Activated CD8-positive, alpha-beta memory T cell treated with anti-CD3 and anti-CD28 coated beads, Interleukin-2, amount 50 U/mL, for 48 hours (primary cell): ENCODE results near the gene PAMR1.

Experiments
- DNase-seq: peaks from one replicate; pipeline ENCODE4 v3.0.0-alpha.2; 2020

The PAMR1 gene

GRCh38 chr11:35433588-35433987, 91.8 kb downstream of the PAMR1 start:
- DNase-seq = no peak

DNA sequence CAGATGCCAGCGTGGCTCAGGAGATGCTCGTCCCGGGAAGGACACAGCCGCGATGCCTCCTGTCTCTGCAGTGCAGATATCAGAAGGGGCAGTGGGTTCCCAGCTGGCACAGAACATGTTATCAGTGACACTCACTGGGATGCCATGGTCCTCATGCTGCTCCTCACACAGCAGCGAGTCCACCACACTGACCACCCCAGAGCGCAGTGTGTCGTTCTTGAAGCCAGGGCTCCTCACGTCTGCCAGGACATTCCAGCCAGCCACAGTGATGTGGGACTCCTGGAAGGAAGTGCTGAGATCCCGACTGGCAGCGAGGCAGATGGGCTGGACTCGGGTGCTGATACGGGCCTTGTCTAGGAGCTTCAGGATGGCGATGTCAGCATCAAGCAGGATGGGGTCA, 93.0 kb downstream of the PAMR1 start:
- no peak for DNase-seq

GRCh38 chr11:35427071-35427470, 98.3 kb downstream of the PAMR1 start:
- no peak for DNase-seq

DNA sequence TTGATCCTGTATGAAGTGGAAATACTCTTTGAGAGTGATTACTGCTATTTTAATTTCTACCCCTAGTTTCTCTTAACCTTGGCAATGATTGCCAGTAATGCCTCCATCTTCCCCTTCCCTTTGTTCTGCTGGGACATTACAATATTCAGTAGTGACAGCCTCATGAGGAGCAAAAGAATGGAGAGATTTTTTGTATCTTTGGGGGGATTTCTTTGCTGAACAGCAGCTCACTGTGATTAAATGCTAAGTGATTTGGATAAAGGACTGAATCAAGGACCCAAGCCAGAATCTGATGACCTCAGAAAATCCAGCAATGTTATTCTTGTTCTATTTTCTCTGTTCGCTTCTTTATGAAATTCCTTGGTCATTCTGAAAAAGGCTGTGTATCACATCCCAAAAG, 99.1 kb downstream of the PAMR1 start:
- DNase-seq = no peak

- DNase-seq = no peak
Observed at GRCh38 chr11:35425603-35426212, 99.7 kb downstream of the PAMR1 start.

DNA sequence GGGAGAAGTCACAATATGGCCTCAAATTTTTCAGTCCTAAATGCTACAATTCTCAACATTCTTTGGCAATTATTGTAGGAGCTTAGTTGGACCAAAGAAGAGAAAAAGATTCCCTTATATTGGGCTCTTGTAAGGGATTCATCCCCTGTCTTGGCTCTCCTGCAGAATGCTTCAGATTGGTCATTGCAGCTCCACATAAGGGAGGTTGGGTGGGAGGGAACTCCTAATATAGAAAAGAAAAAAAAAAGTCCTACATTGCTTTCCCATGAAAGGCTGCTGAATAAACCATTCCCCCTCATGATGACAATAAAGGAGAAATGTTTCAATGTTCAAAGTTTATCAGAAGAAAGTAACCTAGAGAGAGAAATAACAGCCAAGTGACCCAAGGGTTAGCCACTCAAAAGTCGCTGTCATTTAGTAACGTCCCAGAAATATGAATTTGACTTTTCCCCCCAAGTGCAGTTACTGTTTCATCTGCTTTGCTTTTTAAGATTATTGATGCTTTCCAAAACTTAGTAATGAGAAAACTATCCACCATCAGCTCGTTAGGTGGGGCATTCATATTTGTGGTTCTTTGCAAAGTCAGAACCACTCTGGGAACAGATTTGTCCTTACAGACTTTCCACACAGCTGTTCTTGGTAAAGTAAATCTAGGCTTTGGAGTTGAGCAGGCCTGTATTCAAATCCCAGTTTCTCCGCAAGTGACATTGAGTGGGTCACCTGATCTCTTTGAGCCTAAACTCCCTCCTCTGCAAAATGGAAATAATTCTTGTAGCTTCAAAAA, 101.1 kb downstream of the PAMR1 start:
- no peak for DNase-seq

DNA sequence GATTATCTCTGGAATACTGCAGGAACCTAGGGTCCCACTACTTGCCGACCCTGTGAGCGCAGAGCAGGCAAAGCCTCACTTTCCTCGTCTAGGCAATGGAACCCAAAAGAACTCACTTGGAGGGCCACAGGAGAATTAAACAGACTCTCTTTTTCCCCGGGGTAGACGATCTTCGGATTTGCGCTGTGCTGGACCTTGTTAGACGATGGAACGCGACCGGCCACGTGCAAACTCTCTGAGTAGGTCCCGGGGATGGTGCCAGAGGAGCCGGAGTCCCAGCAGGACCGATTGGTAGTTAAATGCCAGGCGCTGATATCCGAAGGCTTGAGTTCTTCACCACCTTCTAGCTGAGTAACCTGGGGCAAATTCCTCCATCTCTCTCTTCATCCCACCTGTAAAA, 105.0 kb downstream of the PAMR1 start:
- DNase-seq = no peak

DNA sequence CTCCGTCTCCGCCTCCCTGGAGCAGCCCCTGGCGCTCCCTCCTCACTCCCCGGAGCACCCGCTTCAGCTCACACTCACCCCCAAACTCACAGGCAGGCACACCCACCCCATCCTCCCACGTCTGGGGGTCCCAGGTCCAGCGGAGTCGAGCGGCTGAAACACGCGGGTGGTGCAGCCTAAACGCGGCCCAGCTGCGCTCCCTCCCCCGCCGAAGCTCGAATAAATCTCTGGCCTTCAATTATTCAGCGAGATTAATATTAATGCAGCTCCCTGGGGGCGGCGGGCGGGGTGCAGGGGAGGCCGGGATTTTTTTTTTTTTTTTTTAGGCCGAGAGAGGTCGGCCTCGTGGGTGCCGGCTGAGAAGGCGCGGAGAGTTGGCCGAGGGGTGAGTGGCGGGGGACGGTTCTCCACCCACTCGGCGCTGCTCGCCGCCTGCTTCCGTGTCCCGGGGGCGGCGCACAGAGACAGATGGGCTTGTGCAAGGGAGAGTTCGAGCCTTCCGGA, 105.5 kb downstream of the PAMR1 start:
- DNase-seq = no peak

DNA sequence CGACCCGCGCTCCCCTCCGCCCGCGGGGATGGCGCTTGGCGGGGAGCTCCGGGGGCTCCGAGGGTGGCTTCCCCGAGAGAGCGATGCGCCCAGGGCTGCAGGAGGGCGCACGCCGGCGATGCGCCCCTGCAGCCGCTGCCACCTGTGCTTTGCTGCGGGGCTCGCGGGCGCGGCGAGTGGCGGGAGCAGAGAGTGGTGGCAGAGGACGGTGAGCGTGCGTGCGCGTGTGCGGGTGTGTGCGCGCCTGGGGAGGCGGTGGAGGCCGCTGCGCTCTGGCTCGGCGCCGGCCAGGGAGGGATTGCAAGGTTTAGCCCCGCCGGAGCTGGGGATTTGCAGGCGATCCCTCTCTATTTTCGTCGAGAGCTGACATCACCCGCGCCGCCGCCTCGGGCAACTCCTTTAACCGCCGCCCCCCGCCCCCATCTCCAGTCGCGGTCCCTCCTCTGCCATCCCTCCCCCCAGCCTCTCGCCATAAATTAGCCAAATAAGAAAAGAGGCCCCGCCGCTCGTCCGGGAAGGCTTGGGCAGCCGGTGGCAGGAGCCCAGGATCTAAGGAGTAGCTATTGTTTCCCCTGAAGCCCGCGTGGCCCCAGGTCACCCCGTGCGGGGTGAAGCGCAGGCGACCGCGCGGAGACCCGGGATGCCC, 106.1 kb downstream of the PAMR1 start, which contains the start of gene SLC1A2:
Gene SLC1A2, minus strand, starts transcription at position 375 of the 646 bp plus-strand sequence. CDS start 592 bp downstream, outside the sequence.
- peak; percentile 56 for DNase-seq

GRCh38 chr11:35418282-35419183, 106.9 kb downstream of the PAMR1 start:
- DNase-seq = peak; percentile 59

- DNase-seq = no peak
Observed at GRCh38 chr11:35415487-35415886, 109.9 kb downstream of the PAMR1 start.

- DNase-seq = no peak
Observed at GRCh38 chr11:35414776-35415175, 110.6 kb downstream of the PAMR1 start.

GRCh38 chr11:35414311-35414710, 111.1 kb downstream of the PAMR1 start:
- DNase-seq = no peak

DNA sequence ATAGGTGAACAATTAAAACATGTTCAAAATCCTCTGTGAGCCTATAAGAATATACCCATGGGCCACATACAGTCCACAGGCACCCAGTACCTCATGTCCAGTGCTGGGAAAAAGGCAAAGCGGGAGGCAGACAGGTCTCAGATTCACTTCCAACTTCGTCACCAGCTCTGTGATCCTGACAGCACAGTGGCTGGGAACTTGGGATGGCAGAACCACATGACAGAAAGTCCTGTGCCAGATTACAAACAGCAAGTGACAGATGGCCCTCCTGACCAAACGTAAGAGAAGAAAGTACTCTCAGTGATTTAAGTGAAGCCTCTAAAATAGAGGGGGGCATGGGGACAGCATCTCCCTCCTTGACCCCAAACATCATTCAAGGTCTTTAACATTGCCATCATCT, 111.8 kb downstream of the PAMR1 start:
- no peak for DNase-seq

- DNase-seq = no peak
Observed at GRCh38 chr11:35412285-35412684, 113.1 kb downstream of the PAMR1 start.

GRCh38 chr11:35407041-35407440, 118.4 kb downstream of the PAMR1 start:
- DNase-seq = no peak

- no peak for DNase-seq
Observed at GRCh38 chr11:35404388-35404775, 121.0 kb downstream of the PAMR1 start.

- DNase-seq = no peak
Observed at GRCh38 chr11:35403765-35404387, 121.5 kb downstream of the PAMR1 start.

DNA sequence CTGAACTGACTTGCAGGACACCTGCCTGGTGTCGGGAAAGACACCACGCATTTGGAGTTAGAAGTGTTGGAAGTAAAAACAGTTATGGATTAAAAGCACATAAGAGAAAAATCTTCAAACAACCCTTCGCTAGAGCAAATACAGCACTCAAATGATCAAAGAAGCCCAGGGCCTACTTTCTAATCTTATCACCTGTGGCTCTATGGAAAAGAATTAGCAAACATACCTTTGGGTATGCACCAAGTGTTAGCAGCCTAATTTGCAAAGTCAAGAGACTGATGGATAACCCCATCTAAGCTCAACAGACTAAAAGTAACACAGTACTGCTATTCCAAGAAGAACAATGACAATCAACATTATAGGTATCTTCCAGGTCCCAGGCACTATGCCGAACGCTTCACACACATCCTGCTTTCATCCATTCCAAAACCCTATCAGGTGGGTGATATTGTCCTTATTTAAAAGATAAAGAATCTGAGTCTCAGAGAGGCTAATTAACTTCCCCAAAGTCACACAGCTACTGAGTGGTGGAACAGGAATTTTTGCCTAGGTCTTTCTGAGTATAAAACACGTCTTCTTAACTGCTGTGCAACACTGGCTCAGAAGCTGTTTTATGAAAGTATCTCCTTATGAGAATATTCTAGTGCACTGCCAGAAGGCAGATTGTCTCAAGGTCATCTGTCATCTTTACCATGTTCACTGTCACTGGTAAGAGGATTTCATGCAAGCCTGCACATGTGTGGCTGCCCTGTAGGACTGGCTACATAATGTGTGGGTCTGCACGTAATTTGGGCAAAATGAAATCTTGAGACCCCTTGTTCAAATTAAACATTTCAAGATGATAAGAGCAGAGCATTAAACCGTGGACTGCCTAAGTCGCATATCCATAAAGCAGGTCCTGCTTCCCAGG, 122.4 kb downstream of the PAMR1 start:
- DNase-seq = no peak

DNA sequence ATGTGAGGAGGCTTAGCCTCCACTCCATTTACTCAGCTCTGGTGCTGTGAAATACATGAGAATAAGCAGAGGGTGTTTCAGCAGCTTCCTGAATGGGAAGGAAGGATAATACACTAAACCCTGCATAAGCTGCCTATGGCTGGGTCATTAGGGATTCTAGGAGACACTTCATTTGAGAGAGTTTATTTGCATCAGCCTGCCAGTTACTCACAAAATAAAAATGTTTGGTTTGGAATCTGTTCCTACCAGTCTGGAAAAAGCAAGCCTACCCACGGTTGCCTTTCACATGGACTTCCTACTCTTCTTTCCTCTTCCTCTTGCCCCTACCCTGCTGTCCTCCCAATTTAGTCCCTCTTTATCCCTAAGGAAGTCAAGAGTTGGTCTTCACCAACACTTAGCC, 126.5 kb downstream of the PAMR1 start:
- DNase-seq = no peak

- DNase-seq = no peak
Observed at GRCh38 chr11:35394941-35395340, 130.5 kb downstream of the PAMR1 start.
